GM15510 (cell line): ENCODE results near the gene ZBTB16.

ENCODE experiments used
- POLR2A ChIP-seq: IDR thresholded peaks from 3 replicates; pipeline ENCODE4 v1.6.1; 2011; ENCODE audit warnings: borderline replicate concordance; ENCODE audit not compliant: insufficient read length; ENCODE audit errors: extremely low read depth

Gene ZBTB16

DNA sequence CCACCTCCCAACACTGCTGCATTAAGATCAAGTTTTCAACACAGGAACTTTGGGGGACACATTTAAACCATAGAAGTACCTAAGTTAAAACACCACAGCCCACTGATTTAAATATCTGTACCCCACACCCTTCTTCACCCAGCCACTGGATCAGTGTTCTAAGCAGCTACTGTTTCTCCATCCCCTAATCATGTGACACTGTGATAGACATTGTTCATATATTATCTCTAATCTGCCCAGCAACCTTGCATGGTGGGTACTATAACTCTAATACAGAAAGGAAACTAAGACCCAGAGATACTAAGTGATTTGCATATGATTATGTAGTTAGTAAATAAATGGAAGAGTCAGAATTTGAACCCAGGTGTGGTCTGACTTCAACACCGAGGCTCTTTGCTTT lies 166.2 kb downstream of the ZBTB16 start:
- TF ChIP-seq POLR2A: no peak

DNA sequence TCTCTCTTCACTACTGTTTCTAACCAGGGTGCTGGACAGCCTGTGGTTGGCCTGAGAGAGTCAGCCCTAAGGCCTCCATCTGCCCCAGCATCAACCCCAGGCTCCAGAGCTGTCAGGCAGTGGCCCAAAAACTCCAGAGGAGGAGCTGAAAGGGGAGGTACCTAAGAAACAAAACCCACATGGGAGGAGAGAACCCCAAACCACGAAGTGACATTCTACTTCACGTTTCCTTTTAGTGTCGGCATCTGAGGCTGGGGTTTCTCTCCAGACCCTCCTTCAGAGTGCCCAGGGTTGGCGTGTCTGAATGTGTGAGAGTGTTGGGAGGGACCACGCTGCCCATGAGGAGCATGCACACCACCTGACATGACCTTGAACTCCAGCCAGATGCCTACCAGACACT lies 166.8 kb downstream of the ZBTB16 start:
- no peak for TF ChIP-seq POLR2A

DNA sequence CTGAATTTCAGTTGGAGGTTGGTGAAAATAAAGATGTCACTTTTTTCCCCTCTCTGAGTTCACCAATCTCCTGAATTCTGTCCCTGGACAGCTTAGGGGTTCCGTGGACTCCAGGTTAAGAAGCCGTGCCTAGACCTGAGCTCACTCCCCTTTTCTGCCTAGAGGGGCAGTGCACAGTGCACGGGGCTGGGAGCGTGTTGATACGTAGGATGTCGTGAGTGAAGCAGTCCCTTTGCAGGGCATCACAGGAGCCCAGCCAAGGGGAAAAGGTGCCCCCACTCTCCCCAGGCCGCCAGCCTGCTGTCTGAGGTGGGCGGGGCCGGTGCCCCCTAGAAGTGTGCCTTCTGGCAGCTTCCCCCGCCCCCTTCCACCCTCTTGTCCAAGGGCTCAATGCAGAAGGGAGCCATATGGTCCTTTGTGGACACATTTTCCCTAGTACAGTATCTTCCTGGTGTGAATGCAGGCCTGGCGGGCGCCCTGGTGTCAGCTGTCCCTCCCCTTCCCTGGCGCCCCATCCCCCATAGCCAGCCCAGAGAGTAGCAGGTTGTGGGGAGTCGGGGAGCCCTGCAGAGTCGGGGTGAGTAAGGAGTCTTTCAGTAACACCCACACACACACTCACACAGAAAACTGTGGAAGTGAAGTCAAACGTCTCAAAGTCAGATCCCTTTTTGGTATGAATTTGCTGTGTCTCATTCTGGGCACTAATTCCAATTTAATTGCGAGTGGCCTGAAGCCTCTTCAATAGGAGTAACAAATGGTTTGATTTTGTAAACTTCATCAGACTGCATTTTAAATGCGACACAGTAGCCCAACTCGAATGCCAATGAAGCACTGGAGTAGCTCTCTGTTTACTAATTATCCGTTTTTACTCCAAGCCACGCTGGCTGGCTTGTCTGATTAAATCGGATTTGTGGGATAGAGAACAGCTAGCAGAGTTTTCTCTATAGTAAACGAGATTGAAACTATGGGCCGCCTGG lies 169.2 kb downstream of the ZBTB16 start:
- no peak for TF ChIP-seq POLR2A

DNA sequence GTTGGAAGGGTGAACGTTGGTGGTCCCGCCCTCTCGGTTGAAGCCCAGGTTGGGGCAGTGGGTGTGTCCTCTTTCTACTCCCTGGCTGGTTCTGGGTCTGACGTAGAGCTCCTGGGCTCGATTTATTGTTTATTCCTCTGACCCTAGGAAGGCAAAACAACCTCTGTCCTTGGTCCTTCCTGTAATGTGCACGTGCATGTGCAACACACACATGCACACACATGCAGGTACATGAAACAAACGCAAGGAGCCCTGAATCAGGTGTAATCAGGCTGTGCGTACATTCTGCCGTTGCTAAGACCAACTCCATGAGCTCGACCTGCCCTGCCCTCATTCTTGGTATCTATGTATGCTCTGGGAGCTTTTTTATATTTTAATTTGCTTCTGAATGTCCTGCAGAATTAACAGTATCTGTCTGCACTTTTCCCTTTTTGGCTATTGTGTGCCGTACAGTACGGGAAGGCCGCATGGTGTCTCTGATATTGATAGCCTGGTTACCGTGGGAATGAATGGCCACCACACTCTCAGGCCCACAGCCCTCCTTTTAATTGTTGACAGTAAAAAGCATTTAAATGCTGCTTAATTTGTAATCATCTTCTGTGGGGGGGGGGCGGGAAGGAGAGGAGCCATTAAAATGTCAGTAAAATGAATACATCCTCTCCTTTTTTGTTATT lies 170.7 kb downstream of the ZBTB16 start:
- TF ChIP-seq POLR2A: no peak

DNA sequence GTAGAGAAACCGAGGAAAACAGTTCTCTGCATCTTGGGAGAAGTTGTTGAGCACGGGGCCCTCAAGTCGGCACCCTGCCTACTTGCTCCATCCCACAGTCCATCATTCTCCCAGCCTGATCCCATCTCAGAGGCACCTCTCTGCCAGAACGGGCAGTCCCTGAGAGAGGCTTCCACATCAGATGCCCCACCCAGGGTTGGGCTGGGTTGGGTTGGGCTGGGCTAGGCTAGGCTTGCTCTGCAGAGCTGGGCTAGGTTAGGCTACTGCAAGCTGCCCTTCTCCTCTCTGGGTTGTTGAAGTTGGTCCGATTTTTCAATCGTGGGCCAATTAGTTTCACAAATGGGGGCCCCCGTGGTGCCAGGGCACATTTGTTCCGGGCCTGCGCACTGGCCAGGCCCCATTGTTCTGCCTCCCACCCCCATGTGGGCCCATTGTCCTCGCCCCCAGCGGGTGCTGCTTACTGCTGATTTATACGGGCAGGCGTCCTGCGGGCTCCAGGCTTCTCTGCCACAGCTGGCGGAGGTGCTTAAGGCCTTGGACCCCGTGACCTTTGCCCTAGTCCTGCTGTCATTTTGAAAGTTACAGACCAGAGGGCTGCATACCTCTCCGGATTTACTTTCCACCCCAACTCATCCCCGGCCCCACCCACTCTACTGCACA lies 173.0 kb downstream of the ZBTB16 start:
- no peak for TF ChIP-seq POLR2A

DNA sequence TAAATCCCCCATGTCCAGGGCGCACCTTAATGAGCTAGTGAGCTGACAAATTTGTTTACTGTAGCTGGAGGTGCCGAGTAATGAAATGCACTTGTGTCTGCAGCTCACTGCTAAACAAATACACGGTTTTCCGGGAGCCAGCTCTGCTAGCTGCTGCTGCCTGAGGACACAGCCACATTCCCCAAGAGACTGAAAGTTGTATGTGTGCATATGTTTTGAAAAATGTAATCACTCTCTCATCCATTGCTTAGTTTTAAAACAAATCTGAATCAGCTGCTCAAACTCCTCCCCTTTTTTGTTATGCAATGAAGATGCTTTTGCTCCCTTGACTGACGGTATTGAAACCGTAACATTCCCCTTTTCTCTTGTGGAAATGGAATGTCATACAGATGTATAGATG lies 174.2 kb downstream of the ZBTB16 start:
- TF ChIP-seq POLR2A: no peak

DNA sequence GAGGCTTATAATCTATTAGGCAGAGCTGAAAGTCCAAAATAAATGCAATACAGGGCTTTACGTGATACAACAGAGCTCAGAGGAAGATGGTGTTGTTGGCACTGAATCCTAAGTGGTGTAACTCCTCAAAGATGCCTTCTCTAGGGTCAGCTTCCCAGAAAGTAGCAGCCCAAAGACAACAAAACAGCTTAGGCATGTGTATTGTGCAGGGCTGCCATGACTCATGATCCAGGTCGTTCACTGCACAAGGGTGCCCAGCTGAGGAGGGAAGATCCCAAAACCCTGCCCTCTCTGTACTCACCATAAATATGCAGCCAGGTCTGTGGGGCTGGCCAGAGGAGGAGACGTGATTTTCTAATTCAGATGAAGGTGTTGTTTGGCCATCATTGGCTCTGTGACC lies 177.3 kb downstream of the ZBTB16 start:
- TF ChIP-seq POLR2A: no peak

DNA sequence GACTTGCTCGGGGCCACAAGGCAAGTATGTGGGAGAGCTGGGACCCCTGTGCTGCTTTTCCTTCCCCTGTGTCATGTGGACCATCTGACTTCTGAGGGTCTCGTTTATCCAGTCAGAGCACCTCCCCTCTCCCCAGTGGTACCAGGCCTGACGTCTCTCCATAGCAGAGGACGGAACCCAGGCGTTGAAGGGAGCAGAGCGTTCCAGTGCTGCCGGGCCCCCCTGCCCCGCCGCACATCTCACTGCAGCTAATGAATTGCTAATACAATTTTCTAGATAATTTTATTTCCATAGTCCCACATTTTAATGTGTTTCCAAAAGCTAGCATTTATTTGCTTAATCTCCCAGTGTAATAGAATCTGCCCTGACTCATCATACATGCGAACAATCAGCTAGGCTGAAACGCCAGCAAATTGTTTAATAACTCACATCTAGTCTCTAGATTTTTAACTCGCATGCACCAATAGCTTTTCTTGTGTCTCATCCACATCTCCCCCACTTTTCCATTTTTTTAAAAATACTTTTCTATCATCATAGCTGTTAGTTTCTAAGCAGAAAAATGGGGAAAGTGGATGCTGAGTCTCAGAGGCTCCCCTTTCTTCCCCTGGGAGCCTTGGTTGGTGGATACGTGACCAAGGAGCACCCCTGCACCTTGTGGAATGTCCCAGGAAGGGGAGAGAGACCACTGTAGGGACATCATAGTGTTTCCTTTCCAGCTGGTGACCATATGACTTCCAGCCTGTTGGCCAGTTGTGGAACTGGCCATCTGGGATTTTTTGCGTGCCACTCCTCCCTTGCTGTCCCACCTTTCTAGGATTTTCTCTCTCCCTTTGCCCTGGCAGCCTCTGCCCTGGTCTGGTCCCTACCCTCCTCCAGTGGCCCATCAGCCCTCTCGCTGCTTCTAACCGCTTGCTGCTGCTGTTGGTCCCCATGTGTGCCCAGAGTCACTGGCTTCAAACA lies 178.1 kb downstream of the ZBTB16 start:
- TF ChIP-seq POLR2A: no peak

DNA sequence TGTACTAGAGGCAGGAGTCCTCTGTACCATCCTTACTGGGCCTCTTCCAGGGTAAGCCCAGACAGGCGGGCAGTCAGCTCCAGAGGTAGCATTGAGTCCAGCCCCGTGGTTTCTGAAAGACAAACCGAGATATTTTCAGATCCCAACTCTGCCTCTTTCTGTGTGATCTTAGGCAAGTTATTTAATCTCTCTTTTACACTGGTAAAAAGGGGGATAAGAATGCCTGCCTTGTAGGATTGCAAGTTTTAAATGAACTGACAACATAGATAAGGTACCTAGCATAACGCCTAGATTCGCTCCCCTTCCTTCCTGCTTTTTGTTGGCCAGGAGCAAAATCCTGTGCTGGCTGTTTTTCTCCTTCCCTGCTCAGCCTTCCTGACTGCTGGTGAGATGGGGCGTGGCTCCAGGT lies 180.2 kb downstream of the ZBTB16 start:
- TF ChIP-seq POLR2A: no peak

DNA sequence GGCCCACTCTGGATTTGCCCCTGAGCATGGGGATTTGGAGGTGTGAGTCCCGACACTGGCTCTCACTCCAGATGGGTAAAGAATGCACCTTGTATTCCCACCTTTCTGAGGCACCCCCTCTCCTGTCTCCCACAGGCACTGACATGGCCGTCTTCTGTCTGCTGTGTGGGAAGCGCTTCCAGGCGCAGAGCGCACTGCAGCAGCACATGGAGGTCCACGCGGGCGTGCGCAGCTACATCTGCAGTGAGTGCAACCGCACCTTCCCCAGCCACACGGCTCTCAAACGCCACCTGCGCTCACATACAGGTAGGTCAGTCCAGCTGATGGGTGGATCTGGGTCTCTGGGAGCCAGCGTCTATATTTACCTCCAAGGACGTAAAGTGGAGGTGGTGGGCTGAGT lies 182.5 kb downstream of the ZBTB16 start:
- no peak for TF ChIP-seq POLR2A

DNA sequence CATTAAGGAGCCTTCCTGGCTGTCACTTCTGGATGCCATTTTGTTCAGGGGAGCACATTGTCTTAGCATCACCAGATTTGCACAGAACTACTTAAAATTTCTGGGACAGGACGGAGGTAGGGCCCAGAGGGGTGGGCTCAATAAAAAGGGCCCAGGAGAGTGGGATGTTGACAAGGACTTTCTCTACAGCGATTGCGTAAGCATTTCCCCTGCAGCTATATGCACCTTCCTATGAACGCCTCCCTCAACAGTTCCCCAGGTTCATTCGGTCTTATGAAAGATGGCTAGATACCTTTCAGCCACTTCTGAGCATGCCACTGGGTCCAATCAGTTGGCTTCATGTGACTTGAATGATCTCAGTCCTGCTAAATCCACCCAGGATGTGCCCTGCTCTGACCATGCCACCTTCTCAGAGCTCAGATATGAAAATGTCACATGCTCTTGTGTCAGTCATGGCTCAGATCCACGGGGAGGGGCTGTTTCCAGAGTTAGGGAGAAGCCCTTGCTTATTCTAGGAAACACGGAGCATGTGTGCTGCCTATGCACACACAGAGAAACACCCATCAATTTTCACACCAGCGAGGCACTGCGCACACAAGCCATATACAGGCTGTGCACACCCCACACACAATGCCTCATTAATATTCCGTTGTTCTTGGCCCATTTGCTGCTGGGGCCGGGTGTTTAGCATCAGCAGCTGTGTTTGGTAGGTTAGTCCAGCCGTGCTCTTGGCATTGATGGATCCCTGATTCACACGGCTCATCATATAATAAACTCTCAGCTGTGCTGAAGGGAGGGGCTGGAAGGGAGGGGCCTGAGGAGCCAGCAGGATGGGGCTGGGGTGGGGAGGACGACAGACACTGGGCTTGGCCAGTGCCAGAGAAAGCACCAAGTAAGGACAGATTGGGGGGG lies 184.2 kb downstream of the ZBTB16 start:
- no peak for TF ChIP-seq POLR2A

DNA sequence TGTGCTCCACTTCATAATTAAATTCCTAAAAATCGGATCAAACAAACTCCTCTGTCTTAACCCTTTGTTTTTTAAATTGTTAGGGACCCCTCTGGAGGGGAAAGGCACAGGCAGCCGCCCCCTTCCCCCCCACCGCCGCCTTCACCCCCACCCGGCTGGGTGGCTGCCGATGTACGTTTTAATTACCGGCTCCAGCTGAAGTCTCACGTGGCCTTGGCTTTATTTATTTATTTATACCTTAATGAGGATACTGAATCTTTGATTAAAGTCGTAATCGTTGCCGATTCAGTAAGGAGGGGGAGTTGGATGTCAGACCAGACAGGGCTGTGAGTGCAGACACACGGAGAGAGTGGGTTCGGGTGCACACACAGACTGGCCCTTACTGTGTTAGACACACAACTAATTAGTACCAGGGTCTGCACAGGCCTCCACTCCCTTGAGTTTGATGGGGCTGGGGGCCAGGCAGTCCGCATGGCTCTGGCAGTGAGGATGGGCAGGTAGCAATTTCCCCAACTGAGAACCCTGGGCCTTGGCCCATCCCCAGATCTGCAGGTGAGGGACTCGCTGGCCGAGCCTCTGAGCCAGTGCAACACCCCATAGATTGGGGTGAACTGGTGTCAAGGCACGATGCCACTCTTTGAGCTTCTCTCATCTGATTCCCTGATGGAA lies 185.3 kb downstream of the ZBTB16 start:
- no peak for TF ChIP-seq POLR2A

DNA sequence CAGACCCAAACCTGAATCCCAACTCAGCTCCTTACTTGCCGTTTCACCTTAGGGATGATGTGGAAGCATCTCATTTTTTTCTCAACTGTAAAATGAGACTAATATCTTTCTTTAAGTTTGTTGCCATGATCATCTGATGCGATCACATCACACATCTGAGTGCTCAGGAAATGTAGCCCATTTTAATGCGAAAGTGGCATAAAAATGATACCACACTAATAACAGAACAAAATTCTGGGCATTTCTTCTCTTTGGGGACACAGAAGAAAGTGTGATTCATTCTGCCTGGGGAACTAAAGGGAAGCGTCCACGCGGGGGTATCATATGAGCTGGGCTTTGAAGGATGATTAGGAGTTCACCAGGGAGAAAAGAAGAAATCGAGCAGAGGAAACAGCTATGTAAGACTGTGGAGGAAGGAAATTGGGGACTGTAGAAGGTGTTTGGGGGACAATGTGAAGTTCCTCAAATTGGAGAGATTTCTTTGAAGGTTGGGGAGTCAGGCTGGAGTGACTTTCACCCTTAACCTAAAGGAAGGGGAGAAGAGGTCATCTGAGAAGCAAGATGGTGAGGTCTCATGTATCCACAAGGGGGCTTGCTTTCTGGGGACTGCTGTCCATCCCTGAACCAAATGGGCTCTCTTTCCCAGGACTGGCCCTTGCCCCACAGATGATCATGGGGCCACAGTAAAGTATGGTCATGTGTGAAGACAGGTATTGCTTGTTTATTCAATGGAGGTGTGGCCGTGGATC lies 187.0 kb downstream of the ZBTB16 start:
- TF ChIP-seq POLR2A: no peak
